Effector memory CD4-positive, alpha-beta T cell (primary cell): Measurements from ENCODE around the gene SMAD3.

Experiments used
- DNase-seq, 3 donors: peaks; one replicate each; pipeline ENCODE4 v3.0.0-alpha.2; 2020
- H3K27ac ChIP-seq: 2 replicates; pipeline ENCODE4 v1.7.0; 2013; ENCODE audit warnings: mild to moderate bottlenecking, low read length, moderate library complexity; ENCODE audit not compliant: insufficient read depth, poor library complexity, severe bottlenecking
- H3K27me3 ChIP-seq: replicated peaks from 2 replicates; pipeline ENCODE4 v1.7.0; 2013; ENCODE audit warnings: mild to moderate bottlenecking, low read length; ENCODE audit not compliant: insufficient read depth, control insufficient read depth, poor library complexity, severe bottlenecking
- H3K36me3 ChIP-seq: 2 replicates; pipeline ENCODE4 v1.7.0; 2013; ENCODE audit warnings: mild to moderate bottlenecking, low read length, moderate library complexity; ENCODE audit not compliant: control insufficient read depth, insufficient read depth
- H3K4me1 ChIP-seq: 2 replicates; pipeline ENCODE4 v1.7.0; 2013; ENCODE audit warnings: low read length, mild to moderate bottlenecking; ENCODE audit not compliant: control insufficient read depth, insufficient read depth, poor library complexity, severe bottlenecking
- H3K4me3 ChIP-seq: 2 replicates; pipeline ENCODE4 v1.7.0; 2013; ENCODE audit warnings: low read length, low read depth, mild to moderate bottlenecking; ENCODE audit not compliant: insufficient read depth, poor library complexity, severe bottlenecking
- H3K9me3 ChIP-seq: 2 replicates; pipeline ENCODE4 v1.7.0; 2013; ENCODE audit warnings: mild to moderate bottlenecking, low read length, moderate library complexity; ENCODE audit not compliant: control insufficient read depth

Gene SMAD3

DNA sequence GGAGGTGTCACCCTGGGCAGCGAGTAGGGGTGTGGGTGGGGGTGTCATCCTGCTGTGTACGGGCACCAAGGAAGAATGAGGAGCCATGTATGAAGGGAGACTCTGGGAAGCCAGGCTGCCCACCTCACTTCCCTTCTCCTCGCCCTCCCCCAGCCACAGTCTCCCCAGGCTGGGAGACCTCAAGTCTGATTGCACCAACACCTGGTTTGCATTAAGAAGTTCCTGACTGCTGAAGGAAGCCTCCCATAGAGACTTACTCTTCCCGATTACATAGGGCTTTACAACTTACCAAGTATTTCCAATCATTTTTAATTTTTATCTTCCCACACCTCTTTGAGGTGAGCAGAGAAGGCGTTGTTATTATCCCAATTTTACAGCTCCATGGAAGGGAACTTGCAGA lies 29.5 kb upstream of the SMAD3 start:
- no peaks in the 10 kb centered on the region for H3K9me3 ChIP-seq
- no peak for DNase-seq
- H3K27me3 ChIP-seq = no peaks in the 10 kb centered on the region
- H3K36me3 ChIP-seq = no peaks in the 10 kb centered on the region
- H3K4me1 ChIP-seq = peaks cover 14% of the 10 kb centered on the region
- H3K27ac ChIP-seq = no peak overlapping the region
- H3K4me3 ChIP-seq = no peak overlapping the region

DNA sequence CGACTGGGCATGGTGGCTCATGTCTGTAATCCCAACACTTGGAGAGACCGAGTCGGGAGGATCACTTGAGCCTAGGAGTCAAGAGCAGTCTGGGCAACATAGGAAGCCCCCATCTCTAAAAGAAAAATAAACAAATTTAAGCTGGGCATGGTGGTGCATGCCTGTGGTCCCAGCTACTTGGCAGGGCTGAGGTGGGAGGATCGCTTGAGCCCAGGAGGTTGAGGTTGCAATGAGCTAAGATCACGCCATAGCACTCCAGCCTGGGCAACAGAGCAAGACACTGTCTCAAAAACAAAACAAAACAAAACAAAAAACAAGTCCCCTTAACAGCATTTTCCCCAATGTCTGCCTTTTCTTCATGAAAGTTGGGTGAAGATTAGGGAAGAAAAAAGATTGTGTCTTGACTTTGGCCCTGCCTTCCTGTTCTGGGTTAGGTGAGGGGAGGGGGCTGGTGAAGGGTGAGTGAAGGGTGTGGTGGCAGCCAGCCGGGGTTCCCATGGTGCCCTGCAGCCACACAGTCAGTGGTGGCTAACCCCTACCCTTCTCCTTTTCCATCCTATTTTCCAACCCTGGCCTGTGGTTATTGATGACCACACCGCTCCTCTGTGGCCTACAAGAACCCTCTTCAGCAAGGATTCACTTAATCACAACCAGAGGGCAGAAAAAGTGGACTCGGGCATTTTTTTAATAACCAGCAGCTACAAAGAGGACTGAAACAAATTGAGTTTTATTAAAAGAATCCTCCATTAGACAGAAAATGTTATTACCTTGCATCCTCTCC lies 28.4 kb upstream of the SMAD3 start:
- no peaks in the 10 kb centered on the region for H3K27me3 ChIP-seq
- no peak overlapping the region for H3K27ac ChIP-seq
- peaks cover 14% of the 10 kb centered on the region for H3K4me1 ChIP-seq
- H3K9me3 ChIP-seq = no peaks in the 10 kb centered on the region
- H3K4me3 ChIP-seq = no peak overlapping the region
- DNase-seq = no peak
- H3K36me3 ChIP-seq = no peaks in the 10 kb centered on the region

DNA sequence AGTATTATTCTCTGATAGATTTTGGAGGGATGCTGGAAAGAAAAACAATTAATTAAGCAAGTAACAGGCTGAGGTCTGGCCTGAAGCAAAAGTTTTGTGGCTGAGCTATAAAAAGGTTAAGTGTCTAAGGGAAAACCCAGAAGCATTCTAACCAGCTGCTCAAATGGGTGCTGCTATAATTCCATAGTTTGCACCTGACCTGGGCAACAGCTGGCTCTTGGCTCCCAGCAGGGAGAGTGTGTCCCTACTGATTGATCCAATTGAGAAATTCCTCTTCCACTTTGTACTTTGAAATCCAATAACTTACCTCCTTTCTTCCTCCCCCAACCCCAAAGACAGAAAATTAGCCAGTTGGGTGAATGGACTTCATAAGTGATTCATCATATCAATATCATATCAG lies 27.7 kb upstream of the SMAD3 start:
- no peaks in the 10 kb centered on the region for H3K36me3 ChIP-seq
- peaks cover 14% of the 10 kb centered on the region for H3K4me1 ChIP-seq
- no peaks in the 10 kb centered on the region for H3K27me3 ChIP-seq
- H3K27ac ChIP-seq = no peak overlapping the region
- DNase-seq = no peak
- no peaks in the 10 kb centered on the region for H3K9me3 ChIP-seq
- H3K4me3 ChIP-seq = no peak overlapping the region

DNA sequence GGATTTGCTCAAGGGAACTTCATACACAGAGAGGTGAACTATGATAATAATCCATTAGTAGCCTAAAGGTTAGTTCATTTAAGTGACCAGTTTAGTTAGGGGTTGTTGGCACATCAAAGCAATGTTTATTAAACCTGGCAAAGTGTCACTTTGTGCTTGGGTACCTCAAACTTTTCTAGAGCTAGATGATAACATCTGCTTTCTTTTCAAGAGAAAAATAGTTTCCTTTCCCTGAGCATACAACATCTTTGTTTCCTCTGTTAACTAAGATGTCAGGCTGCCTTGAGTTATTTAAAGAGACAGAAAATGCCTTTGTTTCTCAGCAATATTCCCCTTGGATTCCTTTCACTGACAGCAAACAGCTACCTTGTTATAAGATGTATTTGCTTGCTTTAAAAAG lies 26.7 kb upstream of the SMAD3 start:
- no peaks in the 10 kb centered on the region for H3K27me3 ChIP-seq

DNA sequence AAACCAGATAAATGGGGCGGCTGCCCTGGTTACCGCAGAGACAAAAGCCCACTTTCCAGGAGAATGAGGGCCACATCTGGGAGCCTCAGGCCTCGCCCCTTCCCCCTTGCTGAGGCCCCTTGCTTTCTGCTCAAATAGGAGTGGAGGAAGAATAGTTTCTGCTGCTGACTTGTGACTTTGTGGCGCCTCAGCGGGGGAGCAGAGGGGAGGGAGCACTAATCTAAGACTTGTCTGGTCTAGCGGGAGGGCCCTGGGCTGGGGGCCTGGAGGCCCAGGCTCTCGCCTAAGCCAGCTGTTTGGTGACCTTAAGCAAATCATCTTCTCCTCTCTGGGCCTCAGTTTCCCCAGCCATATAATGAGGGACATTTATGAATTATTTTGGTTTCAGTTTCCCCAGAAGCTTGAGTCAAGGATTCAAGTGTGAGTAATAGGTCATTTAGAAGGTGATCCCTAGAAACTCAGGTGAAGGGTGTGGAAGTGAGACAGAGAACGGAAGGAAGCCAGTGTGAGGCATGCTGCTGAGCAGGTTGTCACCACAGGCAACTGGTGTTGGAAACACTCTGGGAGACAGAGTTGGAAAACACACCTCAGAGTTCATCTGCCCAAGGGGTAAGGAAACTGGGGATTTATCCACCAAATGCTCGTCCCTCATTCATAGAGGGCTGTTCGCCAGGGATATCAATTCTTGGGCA lies 25.9 kb upstream of the SMAD3 start:
- H3K27me3 ChIP-seq = no peaks in the 10 kb centered on the region
- peaks cover 11% of the 10 kb centered on the region for H3K4me1 ChIP-seq
- H3K36me3 ChIP-seq = no peaks in the 10 kb centered on the region
- no peak overlapping the region for H3K27ac ChIP-seq
- no peaks in the 10 kb centered on the region for H3K9me3 ChIP-seq
- H3K4me3 ChIP-seq = no peak overlapping the region
- no peak for DNase-seq

More for the DNA sequence above, 26.7 kb upstream of the SMAD3 start:
- H3K36me3 ChIP-seq = no peaks in the 10 kb centered on the region
- no peak for DNase-seq
- no peaks in the 10 kb centered on the region for H3K9me3 ChIP-seq
- H3K4me3 ChIP-seq = no peak overlapping the region
- H3K27ac ChIP-seq = no peak overlapping the region
- H3K4me1 ChIP-seq = peaks cover 11% of the 10 kb centered on the region

DNA sequence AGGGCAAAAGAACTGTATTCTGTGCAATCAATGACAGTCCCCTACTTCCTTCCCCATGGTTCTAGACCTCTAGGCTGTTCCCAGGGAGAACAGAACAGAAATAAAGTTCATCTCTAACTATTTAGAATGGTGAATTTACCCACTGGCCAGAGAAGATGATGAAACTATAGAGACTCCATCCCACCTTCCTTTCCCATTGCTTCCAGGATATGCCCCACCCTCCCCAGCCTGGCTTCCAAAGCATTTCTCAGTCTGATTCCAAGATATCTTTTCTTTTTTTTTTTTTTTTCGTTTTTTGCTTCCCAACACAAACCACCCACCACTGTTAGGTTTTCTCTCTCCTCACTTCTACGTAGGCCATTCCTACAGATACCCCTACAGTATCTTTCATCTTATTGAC lies 25.1 kb upstream of the SMAD3 start:
- no peaks in the 10 kb centered on the region for H3K36me3 ChIP-seq
- H3K4me3 ChIP-seq = no peak overlapping the region
- no peaks in the 10 kb centered on the region for H3K9me3 ChIP-seq
- no peak overlapping the region for H3K27ac ChIP-seq
- no peak for DNase-seq
- H3K27me3 ChIP-seq = no peaks in the 10 kb centered on the region
- H3K4me1 ChIP-seq = peaks cover 11% of the 10 kb centered on the region

DNA sequence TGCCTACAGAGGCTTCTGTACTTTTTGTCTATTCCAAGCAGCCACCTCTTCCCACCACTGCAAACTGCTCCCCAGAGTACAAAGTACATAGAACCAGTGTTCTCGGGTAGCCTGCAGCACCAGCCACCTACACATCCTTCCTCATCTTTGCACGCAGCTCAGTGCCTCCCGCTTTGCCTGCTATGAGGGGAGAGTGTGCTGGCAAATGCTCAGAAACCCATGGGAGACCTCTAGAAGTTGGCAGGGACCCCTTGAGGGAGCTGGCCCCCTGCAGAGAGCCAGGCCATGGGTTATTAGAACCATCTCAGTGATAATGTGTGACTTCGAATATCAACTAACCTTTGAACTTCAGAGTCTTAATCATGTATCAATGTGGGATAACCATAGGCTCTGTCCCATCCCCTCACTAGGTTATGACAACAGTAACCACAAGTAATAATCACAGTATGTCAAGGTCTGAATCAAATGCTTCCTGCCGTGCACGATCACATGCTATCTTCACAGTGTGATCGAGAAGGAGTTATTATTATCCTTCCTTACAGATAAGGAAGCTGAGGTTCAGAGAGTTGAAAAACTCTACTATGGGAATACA lies 22.8 kb upstream of the SMAD3 start:
- no peak for DNase-seq

DNA sequence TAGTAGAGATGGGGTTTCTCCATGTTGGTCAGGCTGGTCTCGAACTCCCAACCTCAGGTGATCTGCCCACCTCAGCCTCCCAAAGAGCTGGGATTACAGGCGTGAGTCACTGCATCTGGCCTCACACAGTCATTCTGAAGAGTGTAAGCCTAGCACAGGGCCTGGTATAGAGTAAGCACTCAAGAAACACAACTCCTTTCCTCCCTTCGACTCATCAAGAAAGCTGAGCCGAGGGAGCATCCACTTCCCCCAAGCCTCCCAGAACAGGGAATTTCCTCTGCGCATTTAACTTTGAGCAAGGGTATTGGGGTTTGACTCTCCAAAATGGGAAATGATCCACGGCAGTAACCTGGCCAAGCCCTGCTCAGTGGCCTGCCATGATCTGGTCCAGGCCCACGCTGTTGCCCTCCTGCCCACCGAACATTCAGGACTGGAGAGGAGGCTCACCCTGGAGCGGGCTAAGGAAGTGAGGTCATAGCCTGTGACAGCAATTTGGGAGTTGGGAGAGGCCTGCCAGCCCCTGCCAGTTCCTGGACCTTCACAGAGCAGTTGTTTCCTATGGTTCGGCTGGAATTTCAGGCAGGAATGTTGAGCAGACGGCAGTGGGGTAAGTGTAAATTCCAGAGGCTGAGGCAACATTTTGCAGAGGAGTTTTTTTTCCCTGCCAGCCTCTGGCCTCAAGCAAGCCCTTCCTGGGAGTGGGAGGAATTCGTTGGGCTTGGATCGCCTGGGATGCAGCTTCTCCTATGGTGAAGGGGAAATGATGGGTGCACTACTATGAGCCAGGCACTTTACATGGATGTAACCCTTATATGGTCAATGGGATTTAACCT lies 21.2 kb upstream of the SMAD3 start:
- Histone ChIP-seq H3K4me3 (no peak overlapping the region), H3K4me1 (peaks cover 4% of the 10 kb centered on the region), H3K27ac (no peak overlapping the region), H3K27me3 (no peaks in the 10 kb centered on the region), H3K9me3 (no peaks in the 10 kb centered on the region), H3K36me3 (no peaks in the 10 kb centered on the region)
- no peak for DNase-seq

More for the DNA sequence above, 22.8 kb upstream of the SMAD3 start:
- no peaks in the 10 kb centered on the region for H3K27me3 ChIP-seq
- H3K9me3 ChIP-seq = no peaks in the 10 kb centered on the region
- H3K27ac ChIP-seq = no peak overlapping the region
- no peak overlapping the region for H3K4me3 ChIP-seq
- no peaks in the 10 kb centered on the region for H3K36me3 ChIP-seq
- H3K4me1 ChIP-seq = peaks cover 11% of the 10 kb centered on the region

DNA sequence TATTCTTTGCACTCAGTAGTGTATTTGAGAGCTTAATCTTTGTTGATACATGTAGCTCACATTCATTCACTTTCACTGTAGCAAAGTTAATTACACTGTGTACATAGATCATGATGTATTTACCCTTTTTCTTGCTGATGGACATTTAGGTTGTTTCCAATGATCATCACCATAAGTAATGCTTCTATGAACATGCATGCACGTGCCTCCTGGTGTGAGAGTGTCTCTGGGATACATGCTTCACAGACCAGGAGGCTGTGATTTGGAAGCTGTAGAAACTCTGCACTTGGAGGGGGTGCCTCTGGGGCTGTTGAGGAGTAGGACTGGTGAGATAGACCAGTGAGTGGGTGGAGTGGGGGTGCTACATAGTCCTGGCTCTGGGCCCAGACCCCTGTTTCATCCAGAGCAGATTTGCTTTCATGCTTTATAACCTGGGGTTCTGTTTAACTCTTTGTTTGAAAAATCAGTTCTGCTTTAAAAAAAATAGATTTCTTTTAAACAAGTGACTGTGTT lies 18.2 kb upstream of the SMAD3 start:
- Histone ChIP-seq H3K36me3 (no peaks in the 10 kb centered on the region), H3K4me1 (no peaks in the 10 kb centered on the region)
- no peak for DNase-seq

More for the DNA sequence above, 18.2 kb upstream of the SMAD3 start:
- H3K27me3 ChIP-seq = no peaks in the 10 kb centered on the region
- H3K4me3 ChIP-seq = no peak overlapping the region
- H3K27ac ChIP-seq = no peak overlapping the region
- H3K9me3 ChIP-seq = no peaks in the 10 kb centered on the region
